K562 (cell line): ENCODE results near the gene PDE6G. TPM values are rescaled to one million over a fixed set of nuclear protein-coding genes. Genes with fewer than 3 reads are reported as not detected.
A peak's percentile ranks its signal among the peaks of the same experiment; 100 is the strongest.

Experiments used
- BRD4 ChIP-seq: fragments of 200-600 bp; sonication (generic); IDR thresholded peaks from 2 replicates; pipeline ENCODE4 v1.6.1; 2017; ENCODE audit warnings: inconsistent platforms
- DIDO1 ChIP-seq: fragments of 450-650 bp; IDR thresholded peaks from 2 replicates; pipeline ENCODE4 v1.6.1; 2016; ENCODE audit warnings: low read depth, missing biosample characterization, missing genetic modification characterization
- ELF1 ChIP-seq: fragments of 200-800 bp; sonication (Bioruptor generic); IDR thresholded peaks from 2 replicates; pipeline ENCODE4 v1.6.1; 2016; ENCODE audit warnings: missing genetic modification characterization, missing compliant biosample characterization
- EP400 ChIP-seq: fragments of 450-650 bp; IDR thresholded peaks from 2 replicates; pipeline ENCODE4 v1.6.1; 2017; ENCODE audit warnings: antibody characterized with exemption, mild to moderate bottlenecking, moderate library complexity
- GATA2 ChIP-seq: sonication (generic); formaldehyde crosslinking; IDR thresholded peaks from 2 replicates; pipeline ENCODE4 v1.4.0; 2020; ENCODE audit warnings: mild to moderate bottlenecking, missing genetic modification reagents
- HMGN3 ChIP-seq: IDR thresholded peaks from 2 replicates; pipeline ENCODE4 v1.6.1; 2011; ENCODE audit warnings: borderline replicate concordance, low read depth, mild to moderate bottlenecking, mixed read lengths, low read length; ENCODE audit not compliant: insufficient read length; ENCODE audit errors: extremely low read depth
- KHSRP ChIP-seq: fragments of 450-650 bp; IDR thresholded peaks from 2 replicates; pipeline ENCODE4 v1.6.1; 2017
- KLF13 ChIP-seq: fragments of 450-650 bp; IDR thresholded peaks from 2 replicates; pipeline ENCODE4 v1.6.1; 2016; ENCODE audit warnings: missing genetic modification characterization, low read depth, mild to moderate bottlenecking, missing compliant biosample characterization, moderate library complexity, borderline replicate concordance
- LCOR ChIP-seq: sonication (generic); formaldehyde crosslinking; IDR thresholded peaks from 2 replicates; pipeline ENCODE4 v1.8.0; 2022; ENCODE audit warnings: mild to moderate bottlenecking, missing genetic modification reagents
- MBD2 ChIP-seq: sonication (generic); IDR thresholded peaks from 2 replicates; pipeline ENCODE4 v1.6.1; 2016; ENCODE audit warnings: low read depth, borderline replicate concordance
- MYNN ChIP-seq, 2 experiments: sonication (generic); formaldehyde crosslinking in 1 of 2; IDR thresholded peaks; 2 replicates each; pipeline versions ENCODE4 v1.5.0 to v1.6.1; 2016 to 2020; ENCODE audit warnings: antibody characterized with exemption in 1 of 2, missing genetic modification reagents in 1 of 2
- NR2C2 ChIP-seq, 2 experiments: fragments of 200-800 bp in 1 of 2; sonication (Bioruptor generic) in 1 of 2; sonication (generic) in 1 of 2; formaldehyde crosslinking in 1 of 2; IDR thresholded peaks; 2 replicates each; pipeline versions ENCODE4 v1.6.1 to v1.8.0; 2016 to 2022; ENCODE audit warnings: mild to moderate bottlenecking in 1 of 2, missing compliant biosample characterization in 1 of 2, missing genetic modification characterization in 1 of 2, missing genetic modification reagents in 1 of 2
- RBBP5 ChIP-seq: fragments of 200-600 bp; sonication (generic); IDR thresholded peaks from 2 replicates; pipeline ENCODE4 v1.6.1; 2012; ENCODE audit warnings: borderline replicate concordance, mild to moderate bottlenecking, low read length, control low read depth, inconsistent platforms; ENCODE audit not compliant: insufficient read depth, poor library complexity, severe bottlenecking
- SP1 ChIP-seq: sonication (generic); formaldehyde crosslinking; IDR thresholded peaks from 2 replicates; pipeline ENCODE4 v1.8.1; 2022; ENCODE audit warnings: mild to moderate bottlenecking, missing genetic modification reagents
- TEAD4 ChIP-seq, 2 experiments: sonication (generic) in 1 of 2; formaldehyde crosslinking in 1 of 2; IDR thresholded peaks; 2 replicates each; pipeline versions ENCODE4 v1.6.1 to v1.8.0; 2012 to 2022; ENCODE audit warnings: borderline replicate concordance in 1 of 2, inconsistent platforms in 1 of 2, low read length in 1 of 2, mild to moderate bottlenecking in 1 of 2, missing genetic modification reagents in 1 of 2
- ZNF12 ChIP-seq: sonication (generic); formaldehyde crosslinking; IDR thresholded peaks from 2 replicates; pipeline ENCODE4 v1.4.0; 2020; ENCODE audit warnings: mild to moderate bottlenecking, missing genetic modification reagents
- ZNF76 ChIP-seq: fragments of 250-450 bp; sonication (Bioruptor Pico); IDR thresholded peaks from 2 replicates; pipeline ENCODE4 v1.4.0; 2020; ENCODE audit warnings: mild to moderate bottlenecking, moderate library complexity, borderline replicate concordance
- ZNF764 ChIP-seq: fragments of 250-450 bp; sonication (Bioruptor Pico); IDR thresholded peaks from 2 replicates; pipeline ENCODE4 v1.4.0; 2020; ENCODE audit warnings: low read depth, mild to moderate bottlenecking, moderate library complexity
- polyA plus RNA-seq, 8 experiments: library from polyadenylated mRNA; depleted of rRNA in 4 of 8; stranded (reverse) in 5 of 8; unstranded in 3 of 8; fragments of >200 nt; fragmentation: Nextera tagmentation in 2 of 8; fragmentation: Illumina TruSeq in 1 of 8; extraction: Ambion mirVana in 2 of 8; extraction: Trizol in 1 of 8; gene quantifications; 2 replicates each; pipeline versions ENCODE4 v1.2.1 to v1.2.3, GENCODE V29; 2011 to 2014; ENCODE audit warnings: inconsistent platforms in 1 of 8, missing spikeins in 1 of 8
- total RNA-seq, 7 experiments: library from RNA; depleted of rRNA in 6 of 7; stranded (reverse); fragments of >200 nt in 6 of 7; fragmentation: Illumina TruSeq in 2 of 7; extraction: Trizol in 2 of 7; gene quantifications; 2 replicates each; pipeline versions ENCODE4 v1.2.1 to v1.2.3, GENCODE V29; 2011 to 2021; ENCODE audit warnings: low replicate concordance in 1 of 7
- TF ChIP-seq, protein P1 (sequence below), 2 experiments: fragments of 150-350 bp in 1 of 2; IDR thresholded peaks; 2 replicates each; pipeline ENCODE4 v1.6.1; 2012 to 2016; ENCODE audit warnings: low read depth in 2 of 2, low read length in 2 of 2, mild to moderate bottlenecking in 1 of 2, moderate library complexity in 1 of 2
- TF ChIP-seq, protein P2 (sequence below): fragments of 200-400 bp; formaldehyde crosslinking; IDR thresholded peaks from 2 replicates; pipeline ENCODE4 v1.6.1; 2017; ENCODE audit warnings: mild to moderate bottlenecking, low read depth, low read length, moderate library complexity

The PDE6G gene
- total and polyA plus RNA-seq, 9 of the 15 experiments (the other 6 are each of a cell fraction or from before 2014, with no cell fraction given): 0.14 to 0.59 TPM; not detected in 7

DNA sequence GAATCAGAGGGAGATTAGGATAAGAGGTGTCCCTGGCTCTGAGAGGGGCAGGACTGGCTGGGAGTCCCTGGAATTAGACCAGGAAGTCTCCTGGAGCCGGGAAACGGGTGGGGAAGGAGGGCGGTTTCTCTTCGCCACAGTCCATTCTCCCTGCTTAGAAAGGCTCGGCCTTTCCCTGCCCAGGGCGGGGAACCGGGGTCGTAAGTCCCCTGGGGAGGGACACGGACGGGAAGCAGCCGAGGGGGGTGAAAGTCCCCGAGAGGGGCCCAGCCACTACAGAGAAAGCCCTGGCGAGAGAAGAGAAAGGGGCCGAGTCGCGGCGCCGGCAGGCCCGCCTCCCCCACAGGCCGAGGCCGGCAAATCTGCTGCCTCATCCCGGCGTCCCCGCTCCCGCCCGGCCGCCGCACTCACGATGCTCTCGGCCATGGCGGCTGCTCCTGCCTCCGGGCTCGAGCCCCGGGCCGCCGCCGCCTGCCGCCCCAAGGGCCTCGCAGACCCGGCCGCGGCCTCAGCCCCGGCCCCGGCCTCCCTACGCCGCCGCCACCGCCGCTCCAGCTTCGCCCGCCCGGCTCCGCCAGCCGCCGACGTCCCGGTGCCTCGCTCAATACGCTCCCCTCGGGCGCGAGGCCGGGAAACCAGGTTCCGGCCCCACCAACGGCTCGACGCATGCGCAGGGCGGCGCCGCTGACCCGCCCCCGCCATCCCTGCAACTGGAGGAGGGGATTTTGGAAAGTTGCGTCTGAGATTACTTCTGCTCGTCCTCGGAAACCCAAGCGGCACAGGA is 19.6 kb downstream of the PDE6G start, which contains the start of the genes NPLOC4 and TSPAN10 (continued):
- TF ChIP-seq KHSRP (no peak), ZNF12 (CRISPR knock-in tag) (0 out of 2 replicates have a peak, but pooled peaks have one; percentile 54), MBD2 (0 out of 2 replicates have a peak, but pooled peaks have one; percentile 30), ELF1 (0 out of 2 replicates have a peak, but pooled peaks have one; percentile 47), EP400 (peak; percentile 56; the same call in 1 of the 2 replicates), NR2C2 (CRISPR knock-in tag; IDR thresholded peaks at IDR 0.05) (no peak), NR2C2 (tag; IDR thresholded peaks at IDR 0.05) (peak; percentile 68), DIDO1 (tag) (peak; percentile 55; the same call in 1 of the 2 replicates), GATA2 (CRISPR knock-in tag) (no peak), MYNN (IDR thresholded peaks at IDR 0.05) (no peak), MYNN (CRISPR knock-in tag; IDR thresholded peaks at IDR 0.05) (no peak), SP1 (CRISPR knock-in tag) (peak; percentile 82), RBBP5 (peak; percentile 95), ZNF764 (CRISPR knock-in tag) (peak; percentile 31; the same call in 1 of the 2 replicates), HMGN3 (peak; percentile 72), BRD4 (0 out of 2 replicates have a peak, but pooled peaks have one; percentile 35), LCOR (CRISPR knock-in tag) (peak; percentile 68; the same call in 1 of the 2 replicates), TEAD4 (IDR thresholded peaks at IDR 0.05; ENCODE audit: low read length) (peak; percentile 1), TEAD4 (CRISPR knock-in tag; IDR thresholded peaks at IDR 0.05; ENCODE audit: borderline replicate concordance) (no peak), KLF13 (tag) (peak; percentile 63; the same call in 1 of the 2 replicates), ZNF76 (CRISPR knock-in tag) (peak; percentile 38; the same call in 1 of the 2 replicates)
- TF ChIP-seq, protein P1, sequence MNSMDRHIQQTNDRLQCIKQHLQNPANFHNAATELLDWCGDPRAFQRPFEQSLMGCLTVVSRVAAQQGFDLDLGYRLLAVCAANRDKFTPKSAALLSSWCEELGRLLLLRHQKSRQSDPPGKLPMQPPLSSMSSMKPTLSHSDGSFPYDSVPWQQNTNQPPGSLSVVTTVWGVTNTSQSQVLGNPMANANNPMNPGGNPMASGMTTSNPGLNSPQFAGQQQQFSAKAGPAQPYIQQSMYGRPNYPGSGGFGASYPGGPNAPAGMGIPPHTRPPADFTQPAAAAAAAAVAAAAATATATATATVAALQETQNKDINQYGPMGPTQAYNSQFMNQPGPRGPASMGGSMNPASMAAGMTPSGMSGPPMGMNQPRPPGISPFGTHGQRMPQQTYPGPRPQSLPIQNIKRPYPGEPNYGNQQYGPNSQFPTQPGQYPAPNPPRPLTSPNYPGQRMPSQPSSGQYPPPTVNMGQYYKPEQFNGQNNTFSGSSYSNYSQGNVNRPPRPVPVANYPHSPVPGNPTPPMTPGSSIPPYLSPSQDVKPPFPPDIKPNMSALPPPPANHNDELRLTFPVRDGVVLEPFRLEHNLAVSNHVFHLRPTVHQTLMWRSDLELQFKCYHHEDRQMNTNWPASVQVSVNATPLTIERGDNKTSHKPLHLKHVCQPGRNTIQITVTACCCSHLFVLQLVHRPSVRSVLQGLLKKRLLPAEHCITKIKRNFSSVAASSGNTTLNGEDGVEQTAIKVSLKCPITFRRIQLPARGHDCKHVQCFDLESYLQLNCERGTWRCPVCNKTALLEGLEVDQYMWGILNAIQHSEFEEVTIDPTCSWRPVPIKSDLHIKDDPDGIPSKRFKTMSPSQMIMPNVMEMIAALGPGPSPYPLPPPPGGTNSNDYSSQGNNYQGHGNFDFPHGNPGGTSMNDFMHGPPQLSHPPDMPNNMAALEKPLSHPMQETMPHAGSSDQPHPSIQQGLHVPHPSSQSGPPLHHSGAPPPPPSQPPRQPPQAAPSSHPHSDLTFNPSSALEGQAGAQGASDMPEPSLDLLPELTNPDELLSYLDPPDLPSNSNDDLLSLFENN (IDR thresholded peaks at IDR 0.05; ENCODE audit: low read depth in 2 of 2, low read length in 2 of 2): peak in 1 of 2 experiments; percentile 69; a peak in 1 of 4 replicates
- TF ChIP-seq, protein P2, sequence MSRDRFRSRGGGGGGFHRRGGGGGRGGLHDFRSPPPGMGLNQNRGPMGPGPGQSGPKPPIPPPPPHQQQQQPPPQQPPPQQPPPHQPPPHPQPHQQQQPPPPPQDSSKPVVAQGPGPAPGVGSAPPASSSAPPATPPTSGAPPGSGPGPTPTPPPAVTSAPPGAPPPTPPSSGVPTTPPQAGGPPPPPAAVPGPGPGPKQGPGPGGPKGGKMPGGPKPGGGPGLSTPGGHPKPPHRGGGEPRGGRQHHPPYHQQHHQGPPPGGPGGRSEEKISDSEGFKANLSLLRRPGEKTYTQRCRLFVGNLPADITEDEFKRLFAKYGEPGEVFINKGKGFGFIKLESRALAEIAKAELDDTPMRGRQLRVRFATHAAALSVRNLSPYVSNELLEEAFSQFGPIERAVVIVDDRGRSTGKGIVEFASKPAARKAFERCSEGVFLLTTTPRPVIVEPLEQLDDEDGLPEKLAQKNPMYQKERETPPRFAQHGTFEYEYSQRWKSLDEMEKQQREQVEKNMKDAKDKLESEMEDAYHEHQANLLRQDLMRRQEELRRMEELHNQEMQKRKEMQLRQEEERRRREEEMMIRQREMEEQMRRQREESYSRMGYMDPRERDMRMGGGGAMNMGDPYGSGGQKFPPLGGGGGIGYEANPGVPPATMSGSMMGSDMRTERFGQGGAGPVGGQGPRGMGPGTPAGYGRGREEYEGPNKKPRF: no peak
